Transverse colon (tissue), 4 donors: ENCODE data around the gene NTMT2.

Experiments
- CTCF ChIP-seq, 5 experiments: fragments of 200-600 bp in 3 of 5; fragments of 450-650 bp in 2 of 5; sonication (generic) in 3 of 5; IDR thresholded peaks; 1 replicate in 2 of 5; 2 replicates in 3 of 5; pipeline ENCODE4 v1.5.1; 2016 to 2017; ENCODE audit warnings: antibody characterized with exemption in 5 of 5, inconsistent platforms in 3 of 5, mild to moderate bottlenecking in 2 of 5, moderate library complexity in 1 of 5
- POLR2A ChIP-seq: fragments of 450-650 bp; IDR thresholded peaks from one replicate; pipeline ENCODE4 v1.6.1; 2016; ENCODE audit warnings: antibody characterized with exemption, mild to moderate bottlenecking, moderate library complexity
- POLR2AphosphoS5 ChIP-seq, 3 donors: sonication (generic); formaldehyde crosslinking; IDR thresholded peaks; one replicate each; pipeline ENCODE4 v1.6.1; 2016; ENCODE audit warnings: antibody characterized with exemption in 3 of 3

DNA sequence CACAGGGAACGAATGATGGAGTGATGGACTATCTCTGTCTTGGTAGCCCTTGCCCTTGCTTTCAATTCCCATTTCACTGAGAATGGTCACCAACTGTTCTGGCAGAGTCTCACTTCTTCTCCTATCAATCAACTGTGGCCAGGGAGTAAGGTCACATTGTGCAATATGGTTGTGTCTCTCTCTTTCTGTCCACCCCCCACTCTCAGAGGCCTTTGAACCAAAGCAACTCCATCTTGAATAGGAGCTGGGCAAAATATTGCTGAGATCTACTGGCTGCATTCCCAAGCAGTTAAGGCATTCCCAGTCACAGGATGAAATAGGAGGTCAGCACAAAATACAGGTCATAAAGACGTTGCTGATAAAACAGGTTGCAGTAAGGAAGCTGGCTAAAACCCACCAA lies 36.7 kb downstream of the NTMT2 start:
- TF ChIP-seq POLR2A, result no peak
- no peak for TF ChIP-seq CTCF (IDR thresholded peaks at IDR 0.05)
- no peak for TF ChIP-seq POLR2AphosphoS5 (IDR thresholded peaks at IDR 0.05)
